GM21390 (cell line): Measurements from ENCODE around the gene ASCL5.
A peak's percentile ranks its signal among the peaks of the same experiment; 100 is the strongest.

Experiments
- ATAC-seq: cut with Tn5 transposase; IDR thresholded peaks from one replicate; pipeline ENCODE4 v1.9.1; 2021; ENCODE audit not compliant: unreplicated experiment

Gene ASCL5

GRCh38 chr1:201136355-201137023 is 9.5 kb upstream of the ASCL5 start:
- no peak for ATAC-seq

- ATAC-seq, result no peak
Observed at GRCh38 chr1:201134405-201134804, 7.4 kb upstream of the ASCL5 start.

GRCh38 chr1:201131398-201131797 is 4.4 kb upstream of the ASCL5 start:
- no peak for ATAC-seq

GRCh38 chr1:201128962-201129361 is 2.0 kb upstream of the ASCL5 start:
- ATAC-seq, result no peak

- no peak for ATAC-seq
Observed at GRCh38 chr1:201128476-201128875, 1.5 kb upstream of the ASCL5 start.

GRCh38 chr1:201127755-201128455 is 921 bp upstream of the ASCL5 start:
- no peak for ATAC-seq

GRCh38 chr1:201126463-201126831 is 537 bp downstream of the ASCL5 start:
- no peak for ATAC-seq

GRCh38 chr1:201125800-201126199 is 1.2 kb downstream of the ASCL5 start:
- no peak for ATAC-seq

- no peak for ATAC-seq
Observed at GRCh38 chr1:201125019-201125418, 2.0 kb downstream of the ASCL5 start.

GRCh38 chr1:201123866-201124265 is 3.1 kb downstream of the ASCL5 start:
- no peak for ATAC-seq

GRCh38 chr1:201122321-201122957 is 4.5 kb downstream of the ASCL5 start:
- no peak for ATAC-seq

- peak; percentile 55 for ATAC-seq
Observed at GRCh38 chr1:201119206-201120197, 7.5 kb downstream of the ASCL5 start.

- no peak for ATAC-seq
Observed at GRCh38 chr1:201116091-201116490, 10.9 kb downstream of the ASCL5 start.

- ATAC-seq, result no peak
Observed at GRCh38 chr1:201115390-201115937, 11.5 kb downstream of the ASCL5 start.

GRCh38 chr1:201114245-201115131 is 12.5 kb downstream of the ASCL5 start:
- peak; percentile 93 for ATAC-seq

- ATAC-seq, result no peak
Observed at GRCh38 chr1:201113451-201114244, 13.3 kb downstream of the ASCL5 start.

GRCh38 chr1:201112926-201113325 is 14.1 kb downstream of the ASCL5 start:
- no peak for ATAC-seq

- no peak for ATAC-seq
Observed at GRCh38 chr1:201112173-201112731, 14.7 kb downstream of the ASCL5 start, which contains the start of gene CACNA1S. Gene CACNA1S, minus strand, starts transcription at chr1:201112426. Its CDS starts 87 bp downstream, at chr1:201112339.

- no peak for ATAC-seq
Observed at GRCh38 chr1:201111672-201112071, 15.3 kb downstream of the ASCL5 start.
